ENCODE data around the gene TBXAS1.

TBXAS1 gene

GRCh38 chr7:139873593-139874301 lies 44.7 kb downstream of the TBXAS1 start:
- no peak for TF ChIP-seq EZH2phosphoT487 (IDR thresholded peaks at IDR 0.05; ENCODE audit: borderline replicate concordance, low read length)
- TF ChIP-seq, protein P1, sequence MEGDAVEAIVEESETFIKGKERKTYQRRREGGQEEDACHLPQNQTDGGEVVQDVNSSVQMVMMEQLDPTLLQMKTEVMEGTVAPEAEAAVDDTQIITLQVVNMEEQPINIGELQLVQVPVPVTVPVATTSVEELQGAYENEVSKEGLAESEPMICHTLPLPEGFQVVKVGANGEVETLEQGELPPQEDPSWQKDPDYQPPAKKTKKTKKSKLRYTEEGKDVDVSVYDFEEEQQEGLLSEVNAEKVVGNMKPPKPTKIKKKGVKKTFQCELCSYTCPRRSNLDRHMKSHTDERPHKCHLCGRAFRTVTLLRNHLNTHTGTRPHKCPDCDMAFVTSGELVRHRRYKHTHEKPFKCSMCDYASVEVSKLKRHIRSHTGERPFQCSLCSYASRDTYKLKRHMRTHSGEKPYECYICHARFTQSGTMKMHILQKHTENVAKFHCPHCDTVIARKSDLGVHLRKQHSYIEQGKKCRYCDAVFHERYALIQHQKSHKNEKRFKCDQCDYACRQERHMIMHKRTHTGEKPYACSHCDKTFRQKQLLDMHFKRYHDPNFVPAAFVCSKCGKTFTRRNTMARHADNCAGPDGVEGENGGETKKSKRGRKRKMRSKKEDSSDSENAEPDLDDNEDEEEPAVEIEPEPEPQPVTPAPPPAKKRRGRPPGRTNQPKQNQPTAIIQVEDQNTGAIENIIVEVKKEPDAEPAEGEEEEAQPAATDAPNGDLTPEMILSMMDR (IDR thresholded peaks at IDR 0.05; ENCODE audit: low read depth, low read length, poor library complexity, severe bottlenecking) = no peak
- no peaks in the 10 kb centered on the region for H3K4me1 ChIP-seq (ENCODE audit: control insufficient read depth, low read length)
- H3K36me3 ChIP-seq (ENCODE audit: control insufficient read depth, low read length) = no peaks in the 10 kb centered on the region

GRCh38 chr7:139874302-139874629 lies 45.2 kb downstream of the TBXAS1 start:
- Histone ChIP-seq H3F3A (ENCODE audit: control insufficient read depth, insufficient read depth) (no peaks in the 10 kb centered on the region), H4K20me1 (ENCODE audit: control insufficient read depth, insufficient read depth, low read depth, low read length) (no peaks in the 10 kb centered on the region), H3K4me3 (ENCODE audit: low read length) (no peak overlapping the region)

More at GRCh38 chr7:139873593-139874301, 44.7 kb downstream of the TBXAS1 start:
- Histone ChIP-seq H4K20me1 (ENCODE audit: control insufficient read depth, insufficient read depth, low read depth, low read length) (no peaks in the 10 kb centered on the region), H3K27ac (ENCODE audit: low read depth, low read length) (no peak overlapping the region), H3K27me3 (ENCODE audit: control insufficient read depth, low read length) (no peaks in the 10 kb centered on the region), H3K9me3 (ENCODE audit: control insufficient read depth, insufficient read depth, low read length) (no peaks in the 10 kb centered on the region), H3F3A (ENCODE audit: control insufficient read depth, insufficient read depth) (no peaks in the 10 kb centered on the region), H3K4me3 (ENCODE audit: low read length) (no peak overlapping the region), H3K4me2 (ENCODE audit: low read length) (no peak overlapping the region), H3K79me2 (ENCODE audit: control insufficient read depth, low read length) (no peaks in the 10 kb centered on the region), H3K9me2 (replicated peaks; ENCODE audit: control insufficient read depth, low read length) (no peaks in the 10 kb centered on the region)

GRCh38 chr7:139875821-139876241 lies 46.8 kb downstream of the TBXAS1 start:
- no peaks in the 10 kb centered on the region for H3K36me3 ChIP-seq (ENCODE audit: control insufficient read depth, low read length)
- no peak overlapping the region for H3K4me2 ChIP-seq (ENCODE audit: low read length)
- H3K9me3 ChIP-seq (ENCODE audit: control insufficient read depth, insufficient read depth, low read length) = no peaks in the 10 kb centered on the region
- H3K27me3 ChIP-seq (ENCODE audit: control insufficient read depth, low read length) = no peaks in the 10 kb centered on the region
- no peaks in the 10 kb centered on the region for H3K9me2 ChIP-seq (replicated peaks; ENCODE audit: control insufficient read depth, low read length)
- H3K4me1 ChIP-seq (ENCODE audit: control insufficient read depth, low read length) = no peaks in the 10 kb centered on the region
- H3K79me2 ChIP-seq (ENCODE audit: control insufficient read depth, low read length) = no peaks in the 10 kb centered on the region
- no peaks in the 10 kb centered on the region for H3F3A ChIP-seq (ENCODE audit: control insufficient read depth, insufficient read depth)
- H4K20me1 ChIP-seq (ENCODE audit: control insufficient read depth, insufficient read depth, low read depth, low read length) = no peaks in the 10 kb centered on the region
- no peak overlapping the region for H3K4me3 ChIP-seq (ENCODE audit: low read length)
- no peak overlapping the region for H3K27ac ChIP-seq (ENCODE audit: low read depth, low read length)
- TF ChIP-seq, protein P1 (IDR thresholded peaks at IDR 0.05; ENCODE audit: low read depth, low read length, poor library complexity, severe bottlenecking) = no peak
- TF ChIP-seq EZH2phosphoT487 (IDR thresholded peaks at IDR 0.05; ENCODE audit: borderline replicate concordance, low read length) = no peak

More at GRCh38 chr7:139874302-139874629, 45.2 kb downstream of the TBXAS1 start:
- Histone ChIP-seq H3K79me2 (ENCODE audit: control insufficient read depth, low read length) (no peaks in the 10 kb centered on the region), H3K9me2 (replicated peaks; ENCODE audit: control insufficient read depth, low read length) (no peaks in the 10 kb centered on the region), H3K4me1 (ENCODE audit: control insufficient read depth, low read length) (no peaks in the 10 kb centered on the region), H3K4me2 (ENCODE audit: low read length) (no peak overlapping the region), H3K36me3 (ENCODE audit: control insufficient read depth, low read length) (no peaks in the 10 kb centered on the region), H3K9me3 (ENCODE audit: control insufficient read depth, insufficient read depth, low read length) (no peaks in the 10 kb centered on the region), H3K27ac (ENCODE audit: low read depth, low read length) (no peak overlapping the region), H3K27me3 (ENCODE audit: control insufficient read depth, low read length) (no peaks in the 10 kb centered on the region)
- TF ChIP-seq, protein P1 (IDR thresholded peaks at IDR 0.05; ENCODE audit: low read depth, low read length, poor library complexity, severe bottlenecking) = no peak
- no peak for TF ChIP-seq EZH2phosphoT487 (IDR thresholded peaks at IDR 0.05; ENCODE audit: borderline replicate concordance, low read length)

Measured in DOHH2 (cell line).